NCI-H510A (cell line): ENCODE data around the gene PSMA7.

Experiments used
- DNase-seq: peaks from one replicate; lab custom pipeline; 2025; lab: John Stamatoyannopoulos, UW

The PSMA7 gene

GRCh38 chr20:62136283-62137091, 6.7 kb downstream of the PSMA7 start:
- peak; percentile 13 for DNase-seq

DNA sequence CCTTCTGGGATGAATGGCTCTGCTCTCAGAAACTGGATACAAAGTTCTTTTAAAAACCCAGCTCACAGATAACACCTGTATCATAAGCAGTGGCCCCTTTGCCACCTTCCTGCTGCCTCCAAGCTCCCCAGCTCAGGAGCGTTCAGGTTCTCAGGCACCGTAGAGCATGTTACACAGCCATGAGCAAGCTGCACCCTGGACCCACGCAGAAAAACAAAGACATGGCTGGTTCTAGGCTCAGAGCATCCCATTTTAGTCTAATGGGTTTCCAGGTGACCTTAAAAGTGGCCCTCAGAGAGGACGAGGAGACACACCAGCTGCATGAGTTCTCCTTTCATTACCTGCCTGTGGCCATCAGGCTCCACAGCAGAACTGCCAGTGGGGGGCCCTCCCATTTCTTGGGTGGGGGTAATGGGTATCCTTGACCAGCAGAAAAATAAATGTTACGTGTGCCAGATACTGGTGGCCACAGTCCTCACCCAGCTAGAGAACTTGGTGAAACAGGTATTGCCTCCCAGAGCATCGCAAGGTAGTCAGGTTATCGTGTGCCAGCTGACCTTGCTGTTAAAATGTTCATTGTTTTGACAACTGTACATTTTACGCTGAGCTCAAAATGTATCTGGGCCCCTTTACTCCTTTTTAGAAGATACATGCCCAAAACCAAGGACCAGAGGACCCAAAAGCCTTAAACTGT, 7.5 kb downstream of the PSMA7 start:
- no peak for DNase-seq

GRCh38 chr20:62134735-62135231, 8.4 kb downstream of the PSMA7 start:
- DNase-seq, result no peak

- no peak for DNase-seq
Observed at GRCh38 chr20:62133864-62134263, 9.3 kb downstream of the PSMA7 start.

- DNase-seq, result no peak
Observed at GRCh38 chr20:62133051-62133845, 9.9 kb downstream of the PSMA7 start.

- DNase-seq, result no peak
Observed at GRCh38 chr20:62132421-62132820, 10.8 kb downstream of the PSMA7 start.

- DNase-seq, result no peak
Observed at GRCh38 chr20:62131560-62132320, 11.5 kb downstream of the PSMA7 start.

DNA sequence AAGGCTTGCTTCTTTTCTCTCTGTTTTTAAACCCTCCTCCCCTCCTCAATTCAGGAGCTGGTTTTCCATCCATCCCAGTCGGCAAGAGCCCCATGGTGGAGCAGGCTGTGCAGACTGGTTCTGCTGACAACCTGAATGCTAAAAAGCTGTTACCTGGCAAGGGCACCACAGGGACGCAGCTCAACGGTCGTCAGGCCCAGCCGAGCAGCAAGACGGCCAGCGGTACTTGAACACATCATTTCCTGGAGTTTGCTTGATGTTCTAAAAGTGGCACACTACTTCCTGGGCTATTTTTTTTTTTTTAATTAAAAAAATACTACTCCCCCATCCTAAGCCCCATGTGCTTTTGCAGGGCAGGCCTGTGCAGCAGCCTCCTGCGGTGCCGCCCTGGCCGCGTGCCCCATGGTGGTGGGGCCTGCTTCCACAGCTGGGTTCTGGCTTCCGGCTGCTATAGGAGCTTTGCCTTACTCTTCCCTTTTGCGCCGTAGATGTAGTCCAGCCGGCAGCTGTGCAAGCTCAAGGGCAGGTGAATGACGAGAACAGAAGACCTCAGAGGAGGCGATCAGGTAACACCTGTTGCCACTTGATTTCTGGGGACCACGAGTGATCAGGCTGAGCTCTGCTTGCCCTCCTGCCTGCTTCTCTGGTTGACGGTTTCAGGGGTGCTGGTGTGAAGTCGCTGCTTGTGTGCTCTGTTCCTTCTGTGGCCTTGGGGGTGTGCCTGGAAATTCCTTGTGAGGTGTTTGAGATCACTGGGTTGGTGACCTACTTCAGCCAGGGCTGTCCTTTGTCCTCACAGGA, 13.3 kb downstream of the PSMA7 start:
- DNase-seq, result peak; percentile 73

DNA sequence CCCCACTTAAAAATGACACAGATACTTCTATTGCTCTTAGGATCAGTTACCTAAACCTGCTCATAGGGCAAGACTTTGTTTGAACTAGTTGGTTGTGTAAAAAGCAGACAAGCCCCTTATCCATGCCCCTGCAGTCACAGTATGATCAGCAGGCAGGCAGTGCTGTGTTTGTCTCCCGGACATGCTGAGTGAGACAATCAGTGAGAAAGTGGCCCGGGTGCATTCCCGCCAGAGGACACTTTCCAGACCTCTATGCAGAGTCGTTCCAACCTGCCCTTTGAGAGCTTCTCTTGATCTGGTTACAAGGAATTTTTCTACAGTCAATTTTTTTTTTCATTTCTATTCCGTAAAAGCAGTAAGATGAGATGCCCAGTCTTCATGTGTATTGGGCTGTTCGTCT, 14.7 kb downstream of the PSMA7 start:
- no peak for DNase-seq

DNA sequence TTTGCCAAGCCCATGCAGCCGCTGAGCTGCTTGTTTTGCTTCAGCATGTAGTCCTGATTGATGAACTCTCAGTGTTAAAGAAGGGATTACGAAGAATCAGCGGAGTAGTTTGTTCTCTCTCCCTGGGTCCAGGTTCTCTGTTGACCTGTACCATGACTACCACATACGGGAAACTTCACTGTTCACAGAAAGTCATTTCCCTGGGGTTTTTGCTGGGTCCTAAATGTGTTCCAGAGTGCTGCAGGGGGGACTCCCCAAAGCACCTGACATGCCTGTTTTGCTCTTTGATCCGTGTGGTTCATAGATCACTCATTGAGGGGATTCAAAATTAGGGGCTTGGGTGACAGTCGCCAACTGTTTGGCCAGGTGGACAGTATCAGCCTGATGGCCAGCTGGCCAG, 15.4 kb downstream of the PSMA7 start:
- DNase-seq, result no peak

GRCh38 chr20:62126141-62126540, 17.1 kb downstream of the PSMA7 start:
- DNase-seq, result no peak

GRCh38 chr20:62123450-62124118, 19.6 kb downstream of the PSMA7 start:
- DNase-seq, result no peak

GRCh38 chr20:62122654-62123449, 20.3 kb downstream of the PSMA7 start:
- DNase-seq, result peak; percentile 43

DNA sequence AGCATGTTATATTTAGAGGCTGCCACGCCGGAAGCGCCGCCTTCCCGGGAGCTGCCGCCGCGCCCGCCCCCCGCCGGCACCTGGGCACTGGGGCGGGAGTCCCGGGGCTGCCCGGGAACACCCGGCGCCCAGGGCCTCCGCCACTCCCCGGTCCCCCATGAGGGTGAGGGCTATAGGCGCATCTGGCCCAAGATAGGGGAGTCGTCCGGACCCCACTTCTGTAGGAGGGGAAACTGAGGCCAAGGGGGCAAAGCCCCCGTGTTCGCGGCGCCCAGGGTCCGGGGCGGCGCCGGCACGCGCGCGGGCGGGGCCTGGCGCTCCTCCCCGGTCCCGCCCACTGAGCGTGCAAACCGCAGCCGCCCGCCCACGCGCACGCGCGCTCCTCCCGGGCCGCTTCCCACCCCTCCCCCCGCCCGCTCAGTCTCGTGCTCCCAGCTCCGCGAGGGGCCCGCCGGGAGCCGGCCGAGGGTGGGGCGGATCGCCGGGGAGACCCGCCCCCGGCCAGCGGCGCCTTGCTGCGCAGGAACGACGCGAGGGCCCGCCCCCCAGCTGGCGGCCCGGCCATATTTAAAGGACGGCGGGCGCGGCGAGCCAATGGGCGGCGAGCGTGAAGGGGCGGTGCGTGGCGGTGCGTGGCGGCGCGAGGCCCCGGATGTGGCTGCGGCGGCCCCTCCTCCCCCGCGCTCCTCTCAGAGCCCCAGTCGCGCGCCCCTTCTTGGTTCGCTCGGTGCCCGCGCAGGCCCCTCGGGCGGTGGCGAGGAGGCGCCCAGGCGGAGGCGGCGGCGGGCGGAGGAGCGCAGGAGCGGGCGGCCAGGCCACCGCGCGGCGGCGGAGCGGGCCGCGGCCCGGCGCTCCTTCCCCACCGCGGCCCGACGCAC, 21.2 kb downstream of the PSMA7 start, which contains the start of gene LSM14B:
LSM14B (plus strand) TSS at position 700 of the 878 bp plus-strand sequence. CDS start 192 bp downstream, outside the sequence.
- DNase-seq, result peak; percentile 90

DNA sequence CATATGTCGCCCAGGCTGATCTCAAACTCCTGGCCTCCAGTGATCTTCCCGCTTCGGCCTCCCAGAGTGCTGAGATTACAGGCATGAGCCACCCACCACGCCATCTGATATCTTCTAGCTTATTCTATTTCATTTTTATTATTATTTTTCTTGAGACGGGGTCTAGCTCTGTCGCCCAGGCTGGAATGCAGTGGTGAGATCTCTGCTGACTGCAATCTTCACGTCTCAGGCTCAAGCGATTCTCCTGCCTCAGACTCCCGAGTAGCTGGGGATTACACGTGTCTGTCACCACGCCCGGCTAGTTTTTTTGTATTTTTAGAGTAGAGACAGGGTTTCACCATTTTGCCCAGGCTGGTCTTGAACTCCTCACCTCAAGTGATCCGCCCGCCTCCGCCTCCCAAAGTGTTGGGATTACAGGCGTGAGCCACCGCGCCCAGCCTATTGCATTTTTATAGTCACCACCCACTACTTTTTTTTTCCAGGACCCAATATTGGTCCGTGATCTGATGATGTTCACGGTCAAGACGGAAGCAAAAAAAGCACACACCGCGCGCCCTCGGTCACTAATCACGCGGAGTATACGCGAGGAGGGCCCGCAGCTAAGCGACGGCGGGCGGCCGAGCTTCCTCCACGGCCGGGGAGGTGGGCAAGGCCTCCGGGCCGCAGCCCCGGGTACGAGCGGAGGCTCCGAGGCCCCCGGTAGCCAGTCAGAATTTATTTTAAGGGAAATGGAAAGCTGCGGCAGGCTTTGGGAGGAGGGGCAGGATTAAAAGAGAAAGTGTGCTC, 22.0 kb downstream of the PSMA7 start:
- DNase-seq, result no peak

DNA sequence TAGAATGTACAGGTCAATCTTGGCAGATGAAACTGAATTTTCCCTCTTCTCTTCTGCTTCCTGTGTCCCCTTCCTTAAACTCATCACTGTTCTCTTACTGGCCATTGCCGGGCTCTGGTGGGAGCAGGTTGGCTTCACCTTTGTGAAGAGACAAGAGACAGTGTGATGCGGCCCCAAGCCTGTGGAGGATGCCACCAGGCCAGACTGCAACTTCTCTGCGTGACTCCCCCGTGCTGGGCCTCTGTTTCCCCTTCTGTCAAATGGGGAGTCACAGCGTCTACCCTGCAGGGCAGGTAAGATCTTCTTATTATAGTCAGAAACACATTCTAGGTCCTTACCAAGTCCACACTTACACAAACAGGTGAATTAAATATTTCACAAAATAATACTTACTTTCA, 22.8 kb downstream of the PSMA7 start:
- DNase-seq, result no peak

- no peak for DNase-seq
Observed at GRCh38 chr20:62119591-62120364, 23.4 kb downstream of the PSMA7 start.
